HTR-8/SVneo (cell line): ENCODE measurements around the gene AGBL4.
"Not testable (repeated sequence)": the region's sequence is repeated elsewhere in the genome, so short reads cannot be mapped to it uniquely, and the experiment has no call there.

Source experiments
- DNase-seq: peaks from one replicate; pipeline ENCODE4 v3.0.0; 2011; ENCODE audit warnings: low spot score, mixed read lengths; ENCODE audit not compliant: insufficient read length
- FAIRE-seq: peaks from 2 replicates; lab custom pipeline; 2011; peaks lifted over from hg19 to GRCh38; lab: Jason Lieb, UNC

Gene AGBL4

DNA sequence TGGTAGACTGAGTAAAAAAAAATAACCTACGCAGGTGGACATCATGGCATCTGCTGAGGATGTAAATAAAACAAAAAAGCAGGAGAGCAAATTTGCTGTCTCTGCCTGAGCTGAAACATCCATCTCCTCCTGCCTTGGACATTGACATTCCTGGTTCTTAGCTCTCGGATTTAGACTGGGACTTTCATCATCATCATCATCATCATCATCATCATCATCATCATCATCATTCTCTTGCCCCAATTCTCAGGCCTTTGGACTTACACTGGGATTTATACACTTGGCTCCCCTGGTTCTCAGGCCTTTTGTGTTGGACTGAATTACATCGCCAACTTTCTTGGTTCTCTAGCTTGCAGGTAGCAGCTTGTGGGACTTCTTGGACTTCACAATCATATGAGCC is 938.7 kb downstream of the AGBL4 start:
- FAIRE-seq, result no peak

DNA sequence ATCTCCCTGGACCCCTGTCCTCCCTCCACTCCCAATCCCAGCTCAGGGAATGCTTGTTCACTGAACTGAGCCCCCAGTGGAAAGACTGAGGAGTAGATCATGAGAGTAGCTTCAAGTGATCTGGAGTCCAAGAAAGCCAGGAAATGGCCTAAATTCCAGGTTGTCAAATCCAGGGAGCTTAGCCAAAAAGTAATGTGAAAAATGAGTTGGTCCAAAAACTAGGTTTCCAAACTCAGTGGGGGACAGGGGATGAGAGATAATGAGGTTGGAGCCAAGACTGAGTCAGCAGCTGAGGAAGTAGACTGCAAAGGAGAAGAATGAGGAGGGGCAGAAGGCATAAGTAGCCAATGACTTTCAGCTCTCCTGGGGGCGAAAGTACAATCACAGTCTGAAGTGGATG is 963.0 kb downstream of the AGBL4 start:
- DNase-seq, result no peak
- FAIRE-seq, result no peak

More for the DNA sequence above, 938.7 kb downstream of the AGBL4 start:
- DNase-seq, result no peak

DNA sequence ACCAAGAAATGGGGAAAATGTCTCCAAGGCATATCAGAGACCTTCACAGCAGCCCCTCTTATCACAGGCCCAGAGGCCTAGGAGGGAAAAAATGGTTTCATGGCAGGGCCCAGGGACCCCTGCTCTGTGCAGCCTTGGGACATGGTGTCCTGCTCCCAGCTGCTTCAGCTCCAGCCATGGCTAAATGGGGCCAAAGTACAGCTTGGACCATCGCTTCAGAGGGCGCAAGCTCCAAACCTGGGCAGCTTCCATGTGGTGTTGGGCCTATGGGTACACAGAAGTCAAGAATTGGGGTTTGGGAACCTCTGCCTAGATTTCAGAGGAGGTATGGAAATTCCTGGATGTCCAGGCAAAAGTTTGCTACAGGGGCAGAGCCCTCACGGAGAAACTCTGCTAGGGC is 964.7 kb downstream of the AGBL4 start:
- FAIRE-seq, result no peak
- DNase-seq, result no peak

DNA sequence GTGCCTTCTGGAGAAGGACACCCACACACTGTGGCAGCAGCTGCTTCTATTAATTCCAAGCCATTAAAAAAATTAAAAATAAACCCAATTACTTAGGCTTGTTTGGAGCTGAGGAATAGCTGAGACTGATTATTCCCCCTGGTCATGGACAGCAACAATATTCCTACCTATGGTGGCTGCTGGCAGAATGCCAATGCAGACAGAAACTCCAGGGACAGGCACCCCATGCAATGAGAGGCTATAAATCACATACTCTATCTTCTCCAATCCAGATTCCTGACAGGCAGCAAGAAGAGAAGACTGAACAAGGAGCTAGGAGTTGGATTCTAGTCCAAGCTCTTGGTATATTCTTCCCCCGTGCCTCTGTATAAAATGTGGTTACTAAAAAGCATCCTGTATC is 971.7 kb downstream of the AGBL4 start:
- no peak for FAIRE-seq

DNA sequence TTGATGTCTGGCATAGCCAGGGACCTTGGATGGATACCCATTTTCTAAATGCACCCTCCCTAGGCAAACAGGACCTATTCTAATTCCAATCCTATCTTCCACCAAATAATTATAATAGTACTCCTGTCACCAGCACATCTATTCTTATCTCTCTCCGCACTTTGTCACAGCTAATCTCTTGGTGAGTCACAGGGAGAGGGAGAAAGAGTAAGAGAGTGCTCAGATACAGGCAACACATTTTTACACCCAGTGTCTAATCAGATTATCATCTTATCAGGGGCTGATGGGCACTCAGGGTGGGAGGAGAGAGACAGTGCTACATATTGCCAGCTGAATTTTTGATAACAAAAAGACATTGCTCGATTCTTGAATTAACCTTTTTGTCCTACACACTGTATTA is 972.1 kb downstream of the AGBL4 start:
- DNase-seq (no peak), FAIRE-seq (no peak)

More for the DNA sequence above, 971.7 kb downstream of the AGBL4 start:
- DNase-seq, result no peak

DNA sequence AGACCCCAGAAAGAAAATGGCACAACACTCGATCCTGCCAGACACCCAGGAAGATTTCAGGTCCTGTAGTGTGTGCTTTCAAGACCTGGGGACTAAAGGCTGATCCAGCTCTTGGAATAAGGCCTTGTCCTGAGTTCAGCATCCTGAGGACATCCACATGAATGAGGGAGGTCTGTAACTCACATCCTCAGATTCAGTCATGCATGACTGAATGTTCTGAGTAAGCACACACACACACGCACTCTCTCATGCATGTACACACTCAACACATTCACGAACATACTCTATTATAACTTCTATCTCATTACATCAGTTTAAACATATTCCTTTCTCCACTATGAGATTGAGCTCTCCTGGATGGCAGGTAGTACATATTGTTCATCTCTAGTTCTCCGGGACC is 973.7 kb downstream of the AGBL4 start:
- FAIRE-seq (no peak), DNase-seq (no peak)

DNA sequence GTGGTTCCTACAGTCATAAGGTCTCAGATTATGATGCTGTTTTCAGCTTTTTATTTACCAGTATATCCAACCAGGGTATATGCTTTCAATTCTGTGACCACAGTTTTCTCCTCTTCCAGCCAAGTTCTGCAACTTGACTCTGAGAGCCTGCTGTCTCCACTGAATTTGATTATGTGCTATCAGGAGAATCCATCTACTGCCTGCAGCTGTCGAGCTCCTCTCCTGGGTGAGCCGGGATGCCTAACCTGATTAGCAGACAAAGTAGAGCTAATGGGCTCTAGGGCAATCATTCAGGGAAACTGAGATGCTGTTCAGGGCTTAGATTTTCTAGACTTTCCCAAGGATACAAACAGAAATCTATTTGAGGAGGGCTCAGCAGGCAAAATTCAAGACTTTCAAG is 975.6 kb downstream of the AGBL4 start:
- no peak for DNase-seq
- no peak for FAIRE-seq

DNA sequence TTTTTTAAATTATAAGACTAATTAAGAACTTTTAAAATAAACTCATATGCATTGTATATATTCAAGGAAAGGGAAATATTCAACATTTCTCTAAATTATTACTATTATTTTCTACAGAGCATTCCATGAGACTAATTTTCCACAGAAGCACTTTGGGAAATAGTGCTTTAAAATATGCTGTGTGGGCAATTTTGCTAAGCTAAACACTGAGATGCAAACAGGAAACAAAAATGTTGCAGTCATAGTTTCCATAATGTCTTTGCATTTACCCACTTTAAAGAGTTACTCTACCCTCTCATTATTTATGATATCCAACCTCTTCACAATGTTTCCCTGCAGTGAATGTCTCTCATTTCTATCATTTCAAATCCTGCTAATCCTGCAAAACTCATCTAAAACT is 977.4 kb downstream of the AGBL4 start:
- DNase-seq (no peak), FAIRE-seq (no peak)

DNA sequence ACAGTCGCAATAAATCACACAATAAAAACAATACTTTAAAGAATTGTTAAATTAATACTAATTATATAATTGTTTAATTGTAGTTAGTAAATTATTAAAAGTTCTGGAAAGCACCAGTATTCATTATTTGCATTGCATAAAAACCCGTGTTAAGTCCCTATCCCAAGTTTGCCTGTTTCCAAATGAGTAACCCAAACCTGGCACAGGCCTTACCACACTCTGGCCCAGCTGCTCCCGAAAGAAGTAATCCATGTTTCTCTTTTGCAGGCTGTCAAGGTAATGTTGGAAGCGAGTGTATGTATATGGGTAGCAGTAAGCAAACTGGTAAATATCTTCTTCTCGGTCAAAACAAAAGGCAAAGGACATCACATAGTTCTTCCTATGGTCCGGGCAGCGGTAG is 978.4 kb downstream of the AGBL4 start:
- FAIRE-seq, result no peak
- DNase-seq, result no peak

DNA sequence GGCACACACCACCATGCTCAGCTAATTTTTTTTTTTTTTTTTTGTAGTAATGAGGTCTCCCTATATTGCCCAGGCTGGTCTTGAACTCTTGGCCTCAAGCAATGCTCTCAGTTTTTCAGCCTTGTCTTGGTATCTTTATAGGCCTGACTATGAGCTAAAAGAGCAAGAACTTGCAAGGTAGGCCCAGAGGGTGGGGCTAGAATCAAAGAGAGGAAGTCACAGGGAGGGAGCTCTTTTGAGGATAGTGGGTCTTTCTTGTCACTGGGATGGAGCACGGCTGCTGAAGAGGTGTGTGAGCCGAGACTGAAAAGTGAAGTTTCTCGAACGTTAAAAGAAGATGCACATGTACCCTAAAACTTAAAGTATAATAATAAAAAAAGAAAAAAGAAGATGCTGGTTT is 987.1 kb downstream of the AGBL4 start:
- DNase-seq, result no peak
- FAIRE-seq, result no peak

DNA sequence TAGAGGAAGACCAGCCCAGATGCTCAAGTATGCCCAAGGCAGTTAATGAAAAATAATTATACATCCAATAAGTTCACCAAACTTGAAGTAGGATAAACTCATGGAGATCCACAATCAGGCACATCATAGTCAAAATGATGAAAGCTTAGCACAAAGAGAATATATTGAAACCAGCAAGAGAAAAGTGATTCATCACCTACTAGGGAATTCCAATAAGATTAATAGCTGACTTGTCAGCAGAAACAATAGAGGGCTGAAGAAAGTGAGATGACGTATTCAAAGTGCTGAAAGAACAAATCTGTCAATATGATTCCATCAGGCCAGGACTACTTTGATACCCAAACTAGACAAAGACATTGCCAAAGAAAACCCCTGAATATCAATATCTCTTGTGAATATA is 995.4 kb downstream of the AGBL4 start:
- DNase-seq, result no peak

DNA sequence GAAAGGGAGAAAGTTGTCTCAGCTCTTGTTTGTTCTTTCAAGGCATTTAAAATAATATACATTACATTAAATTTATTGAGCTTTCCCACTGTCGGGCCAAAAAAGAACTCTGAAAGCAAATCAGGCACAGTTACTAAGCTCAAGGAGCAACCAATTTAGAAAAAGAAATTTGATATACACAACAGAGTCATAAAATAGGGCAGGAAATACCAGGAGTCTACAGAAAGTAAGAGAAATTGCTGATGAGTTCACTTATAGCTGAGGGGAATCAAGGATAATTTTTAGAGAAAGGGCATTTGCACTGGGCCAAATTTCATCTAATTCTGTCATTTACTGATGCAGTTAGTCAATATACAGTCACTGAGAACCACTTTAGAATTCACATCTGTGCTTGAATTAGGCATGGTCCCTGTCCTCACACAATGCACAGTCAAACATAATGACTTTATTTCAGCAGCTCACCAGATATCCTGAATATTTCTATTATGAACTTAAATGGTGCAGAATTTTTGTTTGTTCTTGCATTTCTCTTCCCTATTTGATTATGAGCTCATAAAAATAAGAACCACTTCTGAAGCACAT is 997.4 kb downstream of the AGBL4 start:
- FAIRE-seq, result no peak
- no peak for DNase-seq

More for the DNA sequence above, 995.4 kb downstream of the AGBL4 start:
- FAIRE-seq, result no peak

DNA sequence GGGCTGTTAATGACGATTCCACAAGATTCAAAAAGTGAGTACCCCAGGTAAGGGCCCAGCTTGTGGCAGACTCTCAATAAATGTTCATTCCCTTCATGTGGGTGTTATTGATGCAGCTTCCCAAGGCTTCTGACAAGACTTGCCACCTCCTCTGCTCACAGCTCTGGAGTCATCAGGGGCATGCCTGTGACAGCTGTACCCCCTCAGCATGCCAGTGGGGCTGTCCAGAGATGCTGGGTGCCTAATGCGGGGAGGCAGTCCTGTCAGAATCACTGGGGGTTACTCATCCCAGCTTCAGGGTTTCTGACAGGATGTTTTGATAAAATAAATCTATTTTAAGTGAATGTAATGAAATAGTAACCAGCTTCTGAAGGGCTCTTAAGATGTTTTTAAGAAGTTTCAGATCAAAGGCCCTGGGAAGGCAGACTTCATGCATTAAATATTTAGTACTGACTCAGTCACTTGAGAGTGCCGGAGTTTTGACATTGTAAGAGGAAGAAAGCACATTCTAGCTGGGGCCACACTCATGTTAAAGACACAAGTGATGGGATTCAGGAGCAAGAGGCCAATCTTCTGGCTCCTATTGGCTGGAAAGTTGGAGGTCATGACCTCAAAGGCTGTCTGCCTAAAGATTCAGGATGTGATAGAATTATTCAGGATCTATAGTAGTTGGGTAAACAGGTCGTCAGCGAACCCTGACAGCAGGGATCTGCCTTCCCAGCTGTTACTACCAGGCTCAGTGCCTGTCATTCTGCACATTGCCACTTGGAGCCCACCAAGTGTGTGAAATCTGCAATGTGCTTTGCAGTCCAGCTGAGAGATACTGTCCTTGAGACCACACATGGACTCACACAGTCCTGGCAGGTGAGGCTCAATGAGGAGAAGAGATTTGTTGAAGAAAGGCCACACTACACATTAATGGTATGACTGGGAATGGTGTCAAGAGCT is 1007.5 kb downstream of the AGBL4 start:
- no peak for DNase-seq
- no peak for FAIRE-seq

DNA sequence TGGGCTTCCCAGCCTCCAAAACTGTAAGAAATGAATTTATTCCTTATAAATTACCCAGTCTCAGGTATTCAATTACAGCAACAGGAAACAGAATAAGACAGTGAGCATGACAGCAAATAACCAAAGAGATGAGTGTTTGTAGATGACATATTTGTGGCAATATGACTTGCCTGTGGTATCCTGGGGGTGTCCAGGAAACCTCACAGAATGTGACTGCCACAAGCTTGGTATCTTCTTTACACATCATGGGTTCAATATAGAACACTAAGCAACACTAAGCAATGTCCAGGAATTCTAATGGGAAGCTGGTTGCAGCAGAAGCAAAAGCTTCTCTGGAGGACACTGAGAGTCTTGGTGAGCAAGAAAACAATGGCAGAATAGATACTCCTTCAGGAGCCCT is 1010.7 kb downstream of the AGBL4 start:
- DNase-seq (no peak), FAIRE-seq (no peak)

DNA sequence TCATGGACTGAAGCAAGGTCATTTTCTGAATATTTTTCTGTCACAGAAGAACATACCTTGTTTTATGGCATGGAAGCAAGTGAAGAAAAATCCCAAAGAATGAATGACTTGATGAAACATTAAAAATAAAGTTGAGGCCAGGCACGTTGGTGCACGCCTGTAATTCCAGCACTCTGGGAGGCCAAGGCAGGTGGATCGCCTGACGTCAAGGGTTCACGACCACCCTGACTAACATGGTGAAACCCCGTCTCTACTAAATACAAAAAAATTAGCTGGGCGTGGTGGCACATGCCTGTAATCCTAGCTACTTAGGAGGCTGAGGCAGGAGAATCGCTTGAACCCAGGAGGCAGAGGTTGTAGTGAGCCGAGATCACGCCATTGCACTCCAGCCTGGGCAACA is 1020.8 kb downstream of the AGBL4 start:
- not testable (repeated sequence) for FAIRE-seq, DNase-seq

DNA sequence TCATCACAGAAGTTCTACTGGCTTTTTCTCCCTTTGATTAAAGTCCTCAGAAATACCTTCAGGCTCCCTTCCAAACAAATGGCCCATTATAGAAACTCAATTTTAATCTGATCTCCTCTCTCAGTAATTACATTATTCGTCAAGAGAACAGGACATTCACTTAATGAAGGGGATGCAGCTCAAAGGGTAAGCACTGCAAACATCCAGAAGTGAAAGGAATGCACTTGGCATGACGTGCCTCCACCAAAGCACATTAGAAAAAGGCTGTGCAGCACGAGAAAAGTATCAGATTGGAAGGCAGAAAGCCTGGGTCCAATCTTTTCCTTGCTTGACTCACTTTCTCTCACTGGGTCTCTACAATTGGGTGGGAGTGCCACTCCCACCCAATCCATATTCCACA is 1024.4 kb downstream of the AGBL4 start:
- DNase-seq (no peak), FAIRE-seq (no peak)

DNA sequence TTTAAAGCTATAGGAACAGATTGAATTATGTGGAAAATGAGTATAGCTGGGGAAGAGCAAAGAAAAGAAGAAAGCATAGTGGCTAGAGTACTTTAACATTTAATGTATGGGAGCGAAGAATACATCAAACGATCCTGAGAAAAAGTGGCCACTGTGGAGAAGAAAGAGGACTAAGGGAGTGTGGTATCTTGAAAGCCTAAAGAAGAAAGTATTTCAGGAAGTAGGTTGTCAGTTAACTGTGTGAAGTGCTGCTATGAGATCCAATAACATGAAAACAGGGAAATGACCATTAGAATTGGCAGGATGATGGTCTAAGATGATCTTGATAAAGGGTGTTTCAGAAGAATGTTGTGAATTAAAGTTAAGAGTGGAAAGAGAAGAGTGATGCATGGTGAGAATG is 1027.4 kb downstream of the AGBL4 start:
- FAIRE-seq, result no peak
- no peak for DNase-seq

DNA sequence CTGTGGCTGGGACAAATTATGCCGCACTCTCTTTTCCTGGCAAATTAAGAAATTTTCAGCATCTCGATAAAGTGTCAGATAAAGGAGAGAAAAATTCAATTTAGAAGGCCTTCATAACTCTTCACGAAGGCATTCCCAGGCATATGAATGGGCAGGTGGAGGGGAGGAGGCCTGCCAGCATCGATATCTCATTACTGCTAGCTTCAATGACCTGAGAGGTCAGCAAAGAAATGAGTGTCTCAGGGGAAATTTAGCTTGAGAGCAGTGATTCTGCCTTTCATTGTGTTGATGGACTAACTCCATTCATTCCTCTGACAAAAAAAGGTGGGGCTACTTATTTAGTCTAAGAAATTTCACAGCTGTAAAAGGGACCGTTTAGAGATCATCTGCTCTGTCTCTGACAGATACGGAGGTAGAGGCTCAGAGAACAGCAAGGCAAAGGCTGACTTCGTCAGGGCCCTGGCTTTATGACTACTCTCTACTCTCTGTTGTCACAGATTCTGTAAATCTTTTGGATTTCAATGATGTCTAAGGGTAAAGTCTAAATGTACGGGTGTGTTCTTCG is 1035.0 kb downstream of the AGBL4 start:
- DNase-seq (no peak), FAIRE-seq (no peak)

DNA sequence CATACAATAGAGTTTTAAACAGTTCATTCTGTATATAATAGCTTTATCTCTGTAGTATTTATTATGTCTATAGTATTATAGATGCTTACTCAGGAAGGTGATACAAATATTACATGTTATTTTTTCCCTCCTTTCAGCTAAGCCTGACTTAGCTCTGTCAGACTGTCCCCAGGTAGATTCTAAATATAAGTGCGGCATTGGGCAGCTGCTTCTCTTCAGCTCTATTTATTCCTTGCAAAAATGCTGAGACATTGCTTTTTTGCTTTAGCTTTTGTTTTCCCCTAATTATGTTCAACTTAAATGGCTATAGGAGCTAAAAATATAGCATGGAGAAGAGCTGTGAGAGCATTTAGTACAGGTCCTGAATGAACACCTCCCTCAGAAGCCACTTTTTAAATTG is 1043.8 kb downstream of the AGBL4 start:
- FAIRE-seq, result no peak

DNA sequence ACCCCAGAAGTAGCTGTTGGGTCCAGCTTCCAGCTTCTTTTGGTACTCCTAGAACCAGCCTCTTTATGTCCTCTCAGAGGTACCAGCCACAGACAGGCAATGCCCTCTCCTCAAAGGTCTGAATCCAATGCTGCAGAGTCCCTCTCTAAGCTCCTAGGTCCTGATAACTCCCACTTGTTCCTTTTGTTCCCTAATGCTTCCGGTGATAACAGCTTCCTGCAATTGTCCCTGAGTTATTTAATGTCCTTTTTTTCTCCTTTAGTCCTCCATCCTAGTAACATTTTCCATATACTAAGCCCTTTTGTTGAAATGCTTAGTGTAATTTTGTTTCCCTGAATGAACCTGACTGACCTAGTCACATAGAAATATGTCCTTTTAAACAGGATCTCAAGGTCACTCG is 1045.3 kb downstream of the AGBL4 start:
- no peak for FAIRE-seq
- no peak for DNase-seq

More for the DNA sequence above, 1043.8 kb downstream of the AGBL4 start:
- no peak for DNase-seq

DNA sequence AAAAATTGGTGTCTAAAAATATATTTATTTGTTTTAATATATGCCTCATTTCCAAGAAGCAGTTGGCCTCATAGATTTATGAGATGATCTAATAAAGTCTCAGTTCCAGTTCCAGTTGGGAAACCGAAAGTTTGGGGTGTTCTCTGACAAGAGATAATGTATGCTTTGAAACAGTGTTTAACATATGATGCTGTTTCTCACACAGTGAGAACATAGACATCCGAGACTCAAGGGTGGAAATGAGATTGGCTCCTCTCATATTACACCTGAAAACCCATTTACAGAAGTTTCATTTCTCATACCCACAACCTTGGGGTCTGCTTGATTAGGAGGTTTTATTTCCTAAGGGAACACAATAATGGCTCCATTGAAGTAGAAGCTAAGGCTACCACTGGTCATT is 1046.5 kb downstream of the AGBL4 start:
- DNase-seq, result no peak
- no peak for FAIRE-seq
